Measurements from ENCODE around the gene PIP4K2A.

DNA sequence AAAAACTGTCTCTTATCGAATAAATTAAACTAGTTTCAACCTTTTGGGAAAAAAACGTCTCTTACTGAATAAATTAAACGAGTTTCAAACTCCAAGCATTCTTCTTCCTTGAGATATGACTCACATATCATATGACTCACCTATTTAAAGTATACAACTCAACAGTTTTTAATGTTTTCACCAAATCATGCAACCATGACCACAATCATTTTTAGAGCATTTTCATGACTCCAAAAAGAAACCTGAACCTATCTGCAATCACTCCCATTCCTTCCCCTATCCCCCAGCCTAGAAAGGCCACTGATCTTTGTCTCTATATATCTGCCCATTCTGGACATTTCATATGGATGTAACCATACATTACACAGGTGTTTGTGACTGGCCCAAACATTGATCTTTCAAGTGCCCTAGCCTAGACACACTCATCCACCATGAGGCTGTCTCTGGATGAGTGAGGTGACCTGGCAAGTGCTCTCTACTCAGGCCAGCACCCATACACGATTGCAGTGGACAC, 115.3 kb downstream of the PIP4K2A start:
- TF ChIP-seq CTCF (IDR thresholded peaks at IDR 0.05): no peak
- TF ChIP-seq POLR2A (IDR thresholded peaks at IDR 0.05): no peak
